GM18499 (cell line): Measurements from ENCODE around the gene NME2.
"Not testable (repeated sequence)": the region's sequence is repeated elsewhere in the genome, so short reads cannot be mapped to it uniquely, and the experiment has no call there.

Experiments
- ATAC-seq: cut with Tn5 transposase; IDR thresholded peaks from one replicate; pipeline ENCODE4 v1.9.1; 2021; ENCODE audit warnings: moderate number of reproducible peaks; ENCODE audit not compliant: insufficient read depth, unreplicated experiment

NME2 gene

DNA sequence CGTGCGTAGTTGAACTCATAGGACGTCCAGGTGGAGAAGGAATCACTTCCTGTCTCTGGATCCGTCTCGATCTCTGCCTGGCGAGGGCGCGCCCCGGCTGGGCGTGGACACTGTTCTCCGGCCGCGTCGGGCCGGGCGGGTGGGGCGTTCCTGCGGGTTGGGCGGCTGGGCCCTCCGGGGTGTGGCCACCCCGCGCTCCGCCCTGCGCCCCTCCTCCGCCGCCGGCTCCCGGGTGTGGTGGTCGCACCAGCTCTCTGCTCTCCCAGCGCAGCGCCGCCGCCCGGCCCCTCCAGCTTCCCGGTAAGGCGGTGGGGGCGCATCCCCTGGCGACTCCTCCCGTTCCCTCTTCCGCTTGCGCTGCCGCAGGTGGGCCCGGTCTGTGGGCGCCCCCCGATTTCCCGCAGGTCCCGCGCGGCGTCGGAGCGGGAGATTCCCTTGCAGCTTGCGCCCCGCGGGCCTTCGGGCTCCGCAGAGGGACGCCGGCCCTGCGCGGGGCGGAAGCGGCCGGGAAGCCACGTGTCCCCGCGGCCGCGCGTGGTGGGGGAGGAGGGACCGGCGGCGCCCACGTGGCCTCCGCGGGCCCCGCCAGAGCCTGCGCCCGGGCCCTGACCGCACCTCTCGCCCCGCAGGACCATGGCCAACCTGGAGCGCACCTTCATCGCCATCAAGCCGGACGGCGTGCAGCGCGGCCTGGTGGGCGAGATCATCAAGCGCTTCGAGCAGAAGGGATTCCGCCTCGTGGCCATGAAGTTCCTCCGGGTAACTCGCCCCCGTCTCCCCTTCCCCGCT lies at the start of gene NME2:
TSS of gene NME2 (plus strand) at position 214 of the 789 bp plus-strand sequence. CDS start at position 634, 420 bp downstream.
- peak; percentile 40 for ATAC-seq

DNA sequence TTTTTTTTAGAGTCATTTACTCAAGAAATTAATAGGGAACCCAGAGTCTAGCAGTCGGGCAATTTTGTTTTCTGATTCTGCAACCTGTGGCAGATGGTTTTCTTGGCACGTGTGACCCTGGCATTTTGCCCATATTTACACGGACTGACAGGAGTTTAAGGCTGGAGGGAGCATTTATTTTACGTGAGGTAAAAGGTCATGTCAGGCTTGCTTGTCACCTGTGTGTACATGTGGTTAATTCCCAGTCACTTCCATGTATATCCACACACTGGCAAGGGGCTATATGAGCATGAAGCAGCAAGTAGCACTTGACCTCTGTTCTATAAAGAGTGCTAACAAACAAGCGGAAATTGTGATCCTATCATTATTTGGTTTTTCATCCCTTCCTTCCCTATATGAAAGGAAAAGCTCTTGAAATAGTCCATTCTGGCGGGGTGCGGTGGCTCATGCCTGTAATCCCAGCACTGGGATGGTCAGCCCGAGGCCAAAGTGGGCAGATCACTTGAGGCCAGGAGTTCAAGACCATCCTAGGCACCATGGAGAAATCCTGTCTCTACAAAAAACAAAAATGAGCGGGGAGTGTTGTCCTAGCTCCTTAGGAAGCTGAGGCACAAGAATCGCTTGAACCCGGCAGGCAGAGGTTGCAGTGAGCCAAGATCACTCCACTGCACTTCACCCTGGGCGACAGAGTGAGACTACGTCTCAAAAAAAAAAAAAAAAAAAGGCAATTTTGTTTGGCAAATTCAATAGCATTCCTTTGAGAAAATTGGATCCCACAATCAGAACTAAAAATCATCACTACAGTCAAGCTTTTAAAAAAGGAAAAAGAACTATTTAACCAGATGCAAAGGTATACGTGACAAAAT lies 47.6 kb upstream of the NME2 start:
- ATAC-seq: no peak

DNA sequence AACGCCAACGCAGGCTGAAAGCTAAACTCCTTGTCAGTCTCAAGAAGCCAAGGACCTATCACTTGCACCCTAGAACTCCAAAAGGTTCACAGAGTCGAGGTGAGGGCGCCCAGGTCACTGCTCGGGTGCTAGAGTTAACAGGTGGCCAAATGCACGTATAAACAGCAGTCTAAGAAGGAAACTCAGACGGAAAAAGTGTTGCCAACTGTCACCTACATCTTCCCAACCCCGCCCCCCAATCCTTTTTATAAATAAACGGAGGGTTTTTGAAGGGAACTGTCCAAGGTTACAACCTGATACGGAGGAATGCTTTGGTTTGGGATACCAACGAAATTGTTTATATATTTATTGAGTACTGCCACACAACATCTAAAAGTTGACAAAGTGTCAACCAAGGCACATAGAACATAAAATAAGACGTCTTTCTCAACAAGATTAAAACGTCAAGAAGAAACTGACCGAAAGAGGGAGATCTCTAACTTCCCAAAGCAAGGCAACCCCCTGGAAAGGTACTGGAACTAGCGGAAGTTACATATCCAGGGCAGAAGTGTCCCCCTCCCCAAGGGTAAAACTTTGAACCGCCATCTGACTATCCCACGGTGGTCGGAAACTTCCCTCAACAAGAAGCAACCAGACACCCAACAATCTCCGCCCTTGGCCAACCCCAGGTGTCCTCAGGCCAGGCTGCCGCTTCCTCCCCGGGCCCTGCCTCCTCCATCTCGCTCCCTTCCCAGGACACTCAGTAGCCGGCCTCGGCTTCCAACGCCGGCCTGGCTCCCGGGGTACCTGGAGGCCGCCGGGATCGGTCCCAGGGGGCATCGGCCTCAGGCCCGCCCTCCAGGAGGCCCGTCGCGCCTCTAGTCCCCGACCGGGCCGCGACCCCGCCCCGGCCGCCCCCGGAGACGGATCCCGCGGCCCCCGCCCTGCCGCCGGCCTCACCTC lies 46.5 kb upstream of the NME2 start:
- ATAC-seq: no peak

- no peak for ATAC-seq
Measured at GRCh38 chr17:51120357-51120738, 45.9 kb upstream of the NME2 start.

DNA sequence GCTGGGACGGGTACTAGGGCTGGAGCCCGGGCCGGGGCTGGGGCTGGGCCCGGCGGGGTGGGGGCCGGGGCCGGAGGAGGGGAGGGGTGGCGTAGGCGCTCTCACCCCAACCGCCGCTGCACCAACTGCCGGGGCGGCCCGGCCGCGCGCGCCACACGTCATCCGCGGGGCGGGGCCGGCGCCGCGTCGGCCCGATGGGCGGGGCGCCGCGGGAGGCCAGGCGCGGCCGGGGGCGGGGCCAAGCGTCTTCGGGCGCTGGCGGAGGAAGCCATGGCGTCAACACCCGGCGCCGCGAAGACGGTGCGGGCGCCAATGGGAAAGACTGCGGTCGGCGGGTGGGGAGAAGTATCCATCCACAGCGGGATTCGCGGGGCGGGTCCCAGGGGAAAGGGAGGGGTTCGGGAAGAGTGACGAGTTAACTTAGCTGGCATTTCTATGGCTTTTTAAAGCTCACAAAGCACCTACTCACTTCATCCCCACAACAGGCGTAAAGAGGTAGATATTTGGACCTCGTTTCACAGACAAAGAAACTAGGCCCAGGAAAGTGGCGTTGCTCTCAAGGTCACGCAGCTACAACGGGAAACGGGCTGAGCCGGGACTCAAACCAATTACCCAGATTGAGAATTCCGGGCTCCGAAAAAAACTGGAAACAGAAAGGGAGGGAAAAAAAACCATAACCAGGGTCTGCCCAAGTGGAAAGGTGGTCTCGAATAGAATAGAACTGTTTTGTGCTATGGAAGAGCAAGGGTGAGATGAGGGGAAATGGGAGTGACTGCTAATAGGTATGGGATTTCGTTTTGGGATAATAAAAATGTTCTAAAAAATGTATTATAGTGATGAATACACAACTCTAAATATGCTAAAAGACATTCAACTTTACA lies 45.2 kb upstream of the NME2 start, which contains the start of gene SPAG9:
TSS of gene SPAG9 (minus strand) at position 130 of the 881 bp plus-strand sequence. CDS start 212 bp downstream, outside the sequence.
- ATAC-seq: no peak

GRCh38 chr17:51121620-51122472 lies 44.4 kb upstream of the NME2 start:
- peak; percentile 34 for ATAC-seq

DNA sequence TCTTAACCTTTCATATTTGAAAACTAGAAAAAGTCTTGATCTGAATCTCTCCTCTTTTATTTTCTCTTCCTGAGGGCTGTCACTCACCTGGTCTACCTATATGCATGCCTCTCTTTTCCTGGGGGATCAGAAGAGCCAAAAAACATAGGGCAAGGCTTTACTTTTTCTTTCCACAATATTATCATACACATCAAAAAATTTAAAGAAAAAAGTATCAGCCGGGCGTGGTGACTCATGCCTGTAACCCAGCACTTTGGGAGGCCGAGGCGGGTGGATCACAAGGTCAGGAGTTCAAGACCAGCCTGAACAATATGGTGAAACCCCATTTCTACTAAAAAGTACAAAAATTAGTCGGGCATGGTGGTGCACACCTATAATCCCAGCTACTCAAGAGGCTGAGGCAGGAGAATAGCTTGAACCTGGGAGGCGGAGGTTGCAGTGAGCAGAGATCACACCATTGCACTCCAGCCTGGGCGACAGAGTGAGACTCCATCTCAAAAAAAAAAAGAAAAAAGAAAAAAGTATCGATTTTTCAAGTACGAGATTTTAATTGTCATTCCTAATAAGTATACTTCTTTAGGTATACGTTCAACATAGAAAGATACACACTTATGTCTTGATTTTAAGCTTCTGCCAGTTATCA lies 43.6 kb upstream of the NME2 start:
- not testable (repeated sequence) for ATAC-seq

- no peak for ATAC-seq
Measured at GRCh38 chr17:51124640-51125503, 41.3 kb upstream of the NME2 start.

GRCh38 chr17:51128076-51128475 lies 38.1 kb upstream of the NME2 start:
- no peak for ATAC-seq

GRCh38 chr17:51132964-51133319 lies 33.3 kb upstream of the NME2 start:
- ATAC-seq: no peak

GRCh38 chr17:51133365-51133764 lies 32.8 kb upstream of the NME2 start:
- no peak for ATAC-seq

GRCh38 chr17:51135956-51136355 lies 30.3 kb upstream of the NME2 start:
- no peak for ATAC-seq

GRCh38 chr17:51142597-51142996 lies 23.6 kb upstream of the NME2 start:
- no peak for ATAC-seq

DNA sequence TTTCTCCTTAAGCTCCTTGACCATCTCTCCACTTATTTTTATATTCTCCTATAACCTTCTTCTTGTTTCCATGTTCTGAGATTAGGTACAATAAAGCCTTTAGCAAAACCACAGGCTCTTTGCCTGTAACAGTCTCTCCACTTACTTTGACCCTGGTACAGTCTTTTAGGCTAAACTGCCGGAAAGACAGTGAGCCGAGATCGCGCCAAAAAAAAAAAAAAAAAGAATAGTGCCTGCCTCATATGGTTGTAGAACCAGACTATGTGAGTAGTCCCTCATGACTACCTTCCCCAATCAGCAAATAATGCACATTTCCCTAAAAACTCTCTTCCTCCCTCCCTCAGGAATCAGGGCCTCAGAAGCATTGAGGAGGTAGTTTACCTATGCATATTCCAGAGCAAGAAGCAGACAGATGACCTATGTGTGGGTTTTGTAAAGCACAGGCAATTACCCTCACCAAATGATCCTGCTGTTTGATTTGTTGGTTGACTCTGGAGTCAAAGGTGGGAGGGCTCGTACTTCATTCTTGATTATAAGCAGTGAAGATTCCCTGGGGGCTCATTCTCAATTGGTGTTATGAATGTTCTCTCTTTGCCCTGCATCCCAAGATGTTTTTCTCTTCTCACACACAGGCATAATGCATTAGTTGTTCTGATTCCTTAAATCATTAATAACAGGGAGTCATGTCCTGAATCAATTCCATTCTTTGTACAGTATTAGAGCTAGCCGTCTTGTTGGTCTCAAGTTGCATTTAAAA lies 21.8 kb upstream of the NME2 start:
- ATAC-seq: no peak

- ATAC-seq: no peak
Measured at GRCh38 chr17:51147650-51148049, 18.6 kb upstream of the NME2 start.

DNA sequence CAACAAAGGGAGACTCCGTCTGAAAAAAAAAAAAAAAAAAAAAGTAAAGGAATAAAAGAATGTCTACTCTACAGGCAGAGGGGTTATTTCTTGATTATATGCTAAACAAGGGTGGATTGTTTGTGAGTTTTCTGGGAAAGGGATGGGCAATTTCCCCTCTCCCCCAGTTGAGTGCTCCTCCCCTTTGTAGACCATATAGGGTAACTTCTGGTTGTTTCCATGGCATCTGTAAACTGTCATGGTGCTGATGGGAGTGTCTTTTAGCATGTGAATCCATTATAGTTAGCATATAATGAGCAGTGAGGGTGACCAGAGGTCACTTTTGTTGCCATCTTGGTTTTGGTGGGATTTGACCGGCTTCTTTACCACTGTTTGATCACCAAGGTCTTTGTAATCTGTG lies 17.0 kb upstream of the NME2 start:
- no peak for ATAC-seq
